WTC11 (cell line): ENCODE data around the gene PTPRF. TPM values are rescaled to one million over a fixed set of nuclear protein-coding genes. Genes with fewer than 3 reads are reported as not detected.

Experiments used
- ATAC-seq: fragments of 200-7000 bp; cut with Tn5 transposase; 2 replicates; pipeline ENCODE4 v1.10.0; 2021; ENCODE audit warnings: mild to moderate bottlenecking, moderate library complexity
- CTCF ChIA-PET: fragments of 300-600 bp; sonication (Branson Sonifier 250); formaldehyde crosslinking; loops from one replicate; lab custom pipeline; 2021; ENCODE audit warnings: antibody characterized with exemption; lab: Charles Lee
- POLR2A ChIA-PET: fragments of 350-600 bp; sonication (Branson Sonifier 250); formaldehyde crosslinking; loops from one replicate; lab custom pipeline; 2021; ENCODE audit warnings: antibody characterized with exemption; lab: Charles Lee
- DNase-seq: peaks from one replicate; pipeline ENCODE4 v3.0.0; 2021; ENCODE audit warnings: low spot score
- H3K27ac Mint-ChIP-seq: 2 replicates; pipeline ENCODE4 v1.8.0; 2021; ENCODE audit warnings: mixed read lengths
- H3K27me3 Mint-ChIP-seq: 2 replicates; pipeline ENCODE4 v1.8.0; 2021; ENCODE audit warnings: low read depth, mild to moderate bottlenecking, moderate library complexity, mixed read lengths
- H3K36me3 Mint-ChIP-seq: 2 replicates; pipeline ENCODE4 v1.8.0; 2021; ENCODE audit warnings: mixed read lengths
- H3K4me1 Mint-ChIP-seq: 2 replicates; pipeline ENCODE4 v1.8.0; 2022; ENCODE audit warnings: mixed read lengths
- H3K4me3 Mint-ChIP-seq: 2 replicates; pipeline ENCODE4 v1.8.0; 2021; ENCODE audit warnings: mild to moderate bottlenecking, moderate library complexity, mixed read lengths
- H3K9me3 Mint-ChIP-seq: 2 replicates; pipeline ENCODE4 v1.8.0; 2021; ENCODE audit warnings: mixed read lengths
- ARID4B ChIP-seq: sonication (generic); formaldehyde crosslinking; IDR thresholded peaks from 2 replicates; pipeline ENCODE4 v1.8.0; 2023; ENCODE audit warnings: missing genetic modification reagents, mild to moderate bottlenecking, borderline replicate concordance
- FOXJ3 ChIP-seq: sonication (generic); formaldehyde crosslinking; IDR thresholded peaks from 2 replicates; pipeline ENCODE4 v1.9.0; 2021; ENCODE audit warnings: missing genetic modification reagents, mild to moderate bottlenecking, borderline replicate concordance
- FOXP1 ChIP-seq: sonication (generic); formaldehyde crosslinking; IDR thresholded peaks from 2 replicates; pipeline ENCODE4 v1.8.0; 2022; ENCODE audit warnings: missing genetic modification reagents, mild to moderate bottlenecking, moderate library complexity, borderline replicate concordance
- GRHL2 ChIP-seq: fragments of 250-450 bp; sonication (Bioruptor Pico); IDR thresholded peaks from 2 replicates; pipeline ENCODE4 v1.8.0; 2022; ENCODE audit warnings: mild to moderate bottlenecking, moderate library complexity; ENCODE audit not compliant: insufficient replicate concordance, severe bottlenecking
- GTF2I ChIP-seq: fragments of 250-450 bp; sonication (Bioruptor Pico); conservative IDR thresholded peaks from 2 replicates; pipeline ENCODE4 v1.4.0; 2021; ENCODE audit warnings: mild to moderate bottlenecking
- IRF2 ChIP-seq: sonication (generic); formaldehyde crosslinking; IDR thresholded peaks from 2 replicates; pipeline ENCODE4 v1.8.0; 2022; ENCODE audit warnings: low read depth, missing genetic modification reagents, borderline replicate concordance
- MYBL2 ChIP-seq: sonication (generic); formaldehyde crosslinking; IDR thresholded peaks from 2 replicates; pipeline ENCODE4 v1.8.1; 2023; ENCODE audit warnings: mild to moderate bottlenecking, moderate library complexity, missing genetic modification reagents
- NFE2L1 ChIP-seq: sonication (generic); formaldehyde crosslinking; IDR thresholded peaks from 2 replicates; pipeline ENCODE4 v1.8.1; 2023; ENCODE audit warnings: missing genetic modification reagents
- SMAD3 ChIP-seq: sonication (generic); formaldehyde crosslinking; IDR thresholded peaks from 2 replicates; pipeline ENCODE4 v1.8.0; 2022; ENCODE audit warnings: missing genetic modification reagents, mild to moderate bottlenecking, borderline replicate concordance
- ZNF532 ChIP-seq: fragments of 250-450 bp; sonication (Bioruptor Pico); IDR thresholded peaks from 2 replicates; pipeline ENCODE4 v1.9.0; 2021; ENCODE audit warnings: mild to moderate bottlenecking, borderline replicate concordance
- total RNA-seq: library from RNA; stranded (reverse); gene quantifications from 3 replicates; pipeline ENCODE4 v1.2.3, GENCODE V29; 2021
- TF ChIP-seq, protein P1 (sequence below): sonication (generic); formaldehyde crosslinking; conservative IDR thresholded peaks from 2 replicates; pipeline ENCODE4 v1.8.1; 2022; ENCODE audit warnings: mild to moderate bottlenecking, missing genetic modification reagents
- TF ChIP-seq, protein P2 (sequence below): sonication (generic); formaldehyde crosslinking; IDR thresholded peaks from 2 replicates; pipeline ENCODE4 v1.8.1; 2022; ENCODE audit warnings: mild to moderate bottlenecking, moderate library complexity, missing genetic modification reagents
- TF ChIP-seq, protein P3 (sequence below): sonication (generic); formaldehyde crosslinking; IDR thresholded peaks from 2 replicates; pipeline ENCODE4 v1.8.1; 2022; ENCODE audit warnings: missing genetic modification reagents, borderline replicate concordance

Gene PTPRF
- total RNA-seq, 1 experiment from 2014 or later = 248 TPM

GRCh38 chr1:43509740-43510375 lies 20.8 kb upstream of the PTPRF start:
- DNase-seq = no peak
- no peak for ATAC-seq
- TF ChIP-seq GRHL2 (CRISPR knock-in tag) = no peak
- TF ChIP-seq GTF2I (CRISPR knock-in tag) = no peak
- TF ChIP-seq, protein P1, sequence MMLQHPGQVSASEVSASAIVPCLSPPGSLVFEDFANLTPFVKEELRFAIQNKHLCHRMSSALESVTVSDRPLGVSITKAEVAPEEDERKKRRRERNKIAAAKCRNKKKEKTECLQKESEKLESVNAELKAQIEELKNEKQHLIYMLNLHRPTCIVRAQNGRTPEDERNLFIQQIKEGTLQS (CRISPR knock-in tag) = no peak
- TF ChIP-seq NFE2L1 (CRISPR knock-in tag) = no peak
- TF ChIP-seq SMAD3 (CRISPR knock-in tag) = no peak
- TF ChIP-seq, all 79 proteins: peak for 0
- Mint-ChIP-seq H3K27ac (no peak overlapping the region), H3K9me3 (peaks cover 9% of the 10 kb centered on the region), H3K27me3 (peaks cover 8% of the 10 kb centered on the region), H3K4me3 (no peak overlapping the region), H3K36me3 (no peaks in the 10 kb centered on the region), H3K4me1 (peaks cover 4% of the 10 kb centered on the region)
- POLR2A ChIA-PET = no interaction called here
- CTCF ChIA-PET = interaction anchor here (1.2 kb wide), 1 partner anchor 12 kb away, joined by 3 read pairs; no protein-coding TSS in a partner anchor

- ChIA-PET POLR2A (no interaction called here), CTCF (no interaction called here)
- Mint-ChIP-seq H3K36me3 (no peaks in the 10 kb centered on the region), H3K27ac (no peak overlapping the region), H3K4me1 (peaks cover 10% of the 10 kb centered on the region), H3K27me3 (peaks cover 8% of the 10 kb centered on the region), H3K4me3 (no peak overlapping the region), H3K9me3 (peaks cover 9% of the 10 kb centered on the region)
- TF ChIP-seq IRF2 (CRISPR knock-in tag) (no peak), FOXP1 (no peak), FOXJ3 (CRISPR knock-in tag) (no peak), MYBL2 (CRISPR knock-in tag) (no peak), ZNF532 (CRISPR knock-in tag) (no peak), ARID4B (CRISPR knock-in tag) (no peak)
- TF ChIP-seq, protein P2, sequence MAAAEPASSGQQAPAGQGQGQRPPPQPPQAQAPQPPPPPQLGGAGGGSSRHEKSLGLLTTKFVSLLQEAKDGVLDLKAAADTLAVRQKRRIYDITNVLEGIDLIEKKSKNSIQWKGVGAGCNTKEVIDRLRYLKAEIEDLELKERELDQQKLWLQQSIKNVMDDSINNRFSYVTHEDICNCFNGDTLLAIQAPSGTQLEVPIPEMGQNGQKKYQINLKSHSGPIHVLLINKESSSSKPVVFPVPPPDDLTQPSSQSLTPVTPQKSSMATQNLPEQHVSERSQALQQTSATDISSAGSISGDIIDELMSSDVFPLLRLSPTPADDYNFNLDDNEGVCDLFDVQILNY = no peak
- TF ChIP-seq, protein P3, sequence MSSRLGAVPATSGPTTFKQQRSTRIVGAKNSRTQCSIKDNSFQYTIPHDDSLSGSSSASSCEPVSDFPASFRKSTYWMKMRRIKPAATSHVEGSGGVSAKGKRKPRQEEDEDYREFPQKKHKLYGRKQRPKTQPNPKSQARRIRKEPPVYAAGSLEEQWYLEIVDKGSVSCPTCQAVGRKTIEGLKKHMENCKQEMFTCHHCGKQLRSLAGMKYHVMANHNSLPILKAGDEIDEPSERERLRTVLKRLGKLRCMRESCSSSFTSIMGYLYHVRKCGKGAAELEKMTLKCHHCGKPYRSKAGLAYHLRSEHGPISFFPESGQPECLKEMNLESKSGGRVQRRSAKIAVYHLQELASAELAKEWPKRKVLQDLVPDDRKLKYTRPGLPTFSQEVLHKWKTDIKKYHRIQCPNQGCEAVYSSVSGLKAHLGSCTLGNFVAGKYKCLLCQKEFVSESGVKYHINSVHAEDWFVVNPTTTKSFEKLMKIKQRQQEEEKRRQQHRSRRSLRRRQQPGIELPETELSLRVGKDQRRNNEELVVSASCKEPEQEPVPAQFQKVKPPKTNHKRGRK = no peak
- ATAC-seq (no peak), DNase-seq (no peak)
Measured at GRCh38 chr1:43510621-43511020, 20.1 kb upstream of the PTPRF start.
